K562 (cell line): Measurements from ENCODE around the gene ZBTB16. TPM values are rescaled to one million over a fixed set of nuclear protein-coding genes. Genes with fewer than 3 reads are reported as not detected.
A peak's percentile ranks its signal among the peaks of the same experiment; 100 is the strongest.

Experiments
- ARID2 ChIP-seq: fragments of 450-650 bp; IDR thresholded peaks from 2 replicates; pipeline ENCODE4 v1.6.1; 2017; ENCODE audit warnings: antibody characterized with exemption, mild to moderate bottlenecking
- CBX8 ChIP-seq: fragments of 200-600 bp; sonication (generic); IDR thresholded peaks from 2 replicates; pipeline ENCODE4 v1.6.1; 2012; ENCODE audit warnings: borderline replicate concordance, mixed run types, low read depth, mild to moderate bottlenecking, moderate library complexity, mixed read lengths, low read length, control low read depth, inconsistent platforms; ENCODE audit not compliant: poor library complexity, severe bottlenecking; ENCODE audit errors: extremely low read depth
- FOXA3 ChIP-seq, 2 experiments: fragments of 450-650 bp in 1 of 2; sonication (generic) in 1 of 2; formaldehyde crosslinking; IDR thresholded peaks in 1 of 2; conservative IDR thresholded peaks in 1 of 2; 2 replicates each; pipeline versions ENCODE4 v1.4.0 to v1.8.0; 2020 to 2022; ENCODE audit warnings: mild to moderate bottlenecking in 2 of 2, missing genetic modification reagents in 1 of 2
- HDAC6 ChIP-seq: IDR thresholded peaks from 2 replicates; pipeline ENCODE4 v1.6.1; 2012; ENCODE audit warnings: low read depth, mild to moderate bottlenecking, control low read depth, inconsistent platforms, low read length, moderate library complexity
- KAT8 ChIP-seq: fragments of 450-650 bp; IDR thresholded peaks from 2 replicates; pipeline ENCODE4 v1.6.1; 2016; ENCODE audit warnings: low read depth, mild to moderate bottlenecking
- NONO ChIP-seq, 2 experiments: fragments of 200-400 bp in 1 of 2; fragments of 450-650 bp in 1 of 2; formaldehyde crosslinking in 1 of 2; IDR thresholded peaks; 2 replicates each; pipeline ENCODE4 v1.6.1; 2017; ENCODE audit warnings: low read depth in 2 of 2, mild to moderate bottlenecking in 2 of 2, moderate library complexity in 2 of 2, low read length in 1 of 2
- SMAD4 ChIP-seq: fragments of 250-450 bp; sonication (Bioruptor Pico); conservative IDR thresholded peaks from 2 replicates; pipeline ENCODE4 v1.8.0; 2021; ENCODE audit warnings: inconsistent platforms, mild to moderate bottlenecking, moderate library complexity
- ZNF133 ChIP-seq: fragments of 250-450 bp; sonication (Bioruptor Pico); IDR thresholded peaks from 2 replicates; pipeline ENCODE4 v1.4.0; 2020; ENCODE audit warnings: mild to moderate bottlenecking
- ZNF175 ChIP-seq: fragments of 200-800 bp; sonication (Bioruptor generic); IDR thresholded peaks from 2 replicates; pipeline ENCODE4 v1.6.1; 2016; ENCODE audit warnings: low read depth, mild to moderate bottlenecking, missing genetic modification characterization, missing compliant biosample characterization
- ZNF444 ChIP-seq: fragments of 250-450 bp; sonication (Bioruptor Pico); IDR thresholded peaks from 2 replicates; pipeline ENCODE4 v1.4.0; 2020; ENCODE audit warnings: mild to moderate bottlenecking, moderate library complexity
- ZNF707 ChIP-seq: fragments of 250-450 bp; sonication (Bioruptor Pico); conservative IDR thresholded peaks from 2 replicates; pipeline ENCODE4 v1.8.0; 2022; ENCODE audit warnings: inconsistent platforms, mild to moderate bottlenecking, moderate library complexity
- polyA plus RNA-seq, 8 experiments: library from polyadenylated mRNA; depleted of rRNA in 4 of 8; stranded (reverse) in 5 of 8; unstranded in 3 of 8; fragments of >200 nt; fragmentation: Nextera tagmentation in 2 of 8; fragmentation: Illumina TruSeq in 1 of 8; extraction: Ambion mirVana in 2 of 8; extraction: Trizol in 1 of 8; gene quantifications; 2 replicates each; pipeline versions ENCODE4 v1.2.1 to v1.2.3, GENCODE V29; 2011 to 2014; ENCODE audit warnings: inconsistent platforms in 1 of 8, missing spikeins in 1 of 8
- total RNA-seq, 7 experiments: library from RNA; depleted of rRNA in 6 of 7; stranded (reverse); fragments of >200 nt in 6 of 7; fragmentation: Illumina TruSeq in 2 of 7; extraction: Trizol in 2 of 7; gene quantifications; 2 replicates each; pipeline versions ENCODE4 v1.2.1 to v1.2.3, GENCODE V29; 2011 to 2021; ENCODE audit warnings: low replicate concordance in 1 of 7
- TF ChIP-seq, protein P1 (sequence below): fragments of 450-650 bp; IDR thresholded peaks from 2 replicates; pipeline ENCODE4 v1.6.1; 2018; ENCODE audit not compliant: partially characterized antibody
- TF ChIP-seq, protein P2 (sequence below): fragments of 250-450 bp; sonication (Bioruptor Pico); IDR thresholded peaks from 2 replicates; pipeline ENCODE4 v1.4.0; 2020; ENCODE audit warnings: borderline replicate concordance
- TF ChIP-seq, protein P3 (sequence below): fragments of 450-650 bp; formaldehyde crosslinking; conservative IDR thresholded peaks from 2 replicates; pipeline ENCODE4 v1.4.0; 2022; ENCODE audit warnings: mild to moderate bottlenecking, missing genetic modification characterization
- TF ChIP-seq, protein P4 (sequence below): IDR thresholded peaks from 2 replicates; pipeline ENCODE4 v1.6.1; 2016; ENCODE audit warnings: missing genetic modification characterization, missing compliant biosample characterization
- TF ChIP-seq, protein P5 (sequence below): sonication (generic); formaldehyde crosslinking; IDR thresholded peaks from 2 replicates; pipeline ENCODE4 v1.5.0; 2020; ENCODE audit warnings: missing genetic modification reagents

Gene ZBTB16
- total and polyA plus RNA-seq, 9 of the 15 experiments (the other 6 are each of a cell fraction or from before 2014, with no cell fraction given): 0.06 to 0.40 (median 0.24) TPM; not detected in 4

DNA sequence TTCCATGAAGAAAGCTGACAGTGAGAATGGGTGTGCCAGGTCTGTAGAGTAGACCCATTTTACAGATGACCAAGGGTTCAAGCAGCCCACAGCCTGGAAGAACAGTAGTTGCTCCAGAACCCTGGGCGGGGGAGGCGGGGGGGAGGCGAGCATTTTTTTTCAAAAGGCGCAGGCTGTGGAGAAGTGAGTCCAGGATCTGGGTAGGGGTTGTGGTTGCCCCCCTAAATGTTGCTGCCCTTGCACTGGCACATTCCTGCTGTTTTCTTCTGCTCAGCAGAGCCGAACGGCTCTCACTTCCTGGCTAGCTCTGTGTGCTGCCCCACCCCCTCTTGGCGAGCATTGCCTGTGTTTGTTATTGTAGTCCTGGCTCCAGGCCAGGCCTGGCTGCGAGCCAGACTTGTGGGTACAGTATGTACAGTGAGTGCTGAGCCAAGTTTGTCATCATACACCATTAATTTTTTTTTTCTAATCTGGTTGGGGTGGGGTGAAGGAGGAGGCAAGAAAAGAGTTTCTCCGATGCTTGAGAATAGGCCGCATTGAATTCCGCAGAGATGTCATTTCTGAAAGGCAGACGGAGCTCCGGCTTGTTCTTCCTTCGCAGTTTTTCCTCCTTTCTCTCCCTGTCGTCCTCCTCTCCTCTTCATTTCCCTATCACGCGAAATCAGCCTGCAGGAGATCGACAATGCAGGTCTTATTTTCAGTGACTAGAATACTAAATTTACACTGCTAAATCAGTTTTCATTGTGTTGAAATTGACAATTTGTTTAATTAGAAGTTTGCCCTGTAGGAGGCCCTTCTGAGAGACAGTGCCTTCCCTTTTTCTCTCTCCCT, 100.5 kb downstream of the ZBTB16 start (continued):
- TF ChIP-seq, protein P1, sequence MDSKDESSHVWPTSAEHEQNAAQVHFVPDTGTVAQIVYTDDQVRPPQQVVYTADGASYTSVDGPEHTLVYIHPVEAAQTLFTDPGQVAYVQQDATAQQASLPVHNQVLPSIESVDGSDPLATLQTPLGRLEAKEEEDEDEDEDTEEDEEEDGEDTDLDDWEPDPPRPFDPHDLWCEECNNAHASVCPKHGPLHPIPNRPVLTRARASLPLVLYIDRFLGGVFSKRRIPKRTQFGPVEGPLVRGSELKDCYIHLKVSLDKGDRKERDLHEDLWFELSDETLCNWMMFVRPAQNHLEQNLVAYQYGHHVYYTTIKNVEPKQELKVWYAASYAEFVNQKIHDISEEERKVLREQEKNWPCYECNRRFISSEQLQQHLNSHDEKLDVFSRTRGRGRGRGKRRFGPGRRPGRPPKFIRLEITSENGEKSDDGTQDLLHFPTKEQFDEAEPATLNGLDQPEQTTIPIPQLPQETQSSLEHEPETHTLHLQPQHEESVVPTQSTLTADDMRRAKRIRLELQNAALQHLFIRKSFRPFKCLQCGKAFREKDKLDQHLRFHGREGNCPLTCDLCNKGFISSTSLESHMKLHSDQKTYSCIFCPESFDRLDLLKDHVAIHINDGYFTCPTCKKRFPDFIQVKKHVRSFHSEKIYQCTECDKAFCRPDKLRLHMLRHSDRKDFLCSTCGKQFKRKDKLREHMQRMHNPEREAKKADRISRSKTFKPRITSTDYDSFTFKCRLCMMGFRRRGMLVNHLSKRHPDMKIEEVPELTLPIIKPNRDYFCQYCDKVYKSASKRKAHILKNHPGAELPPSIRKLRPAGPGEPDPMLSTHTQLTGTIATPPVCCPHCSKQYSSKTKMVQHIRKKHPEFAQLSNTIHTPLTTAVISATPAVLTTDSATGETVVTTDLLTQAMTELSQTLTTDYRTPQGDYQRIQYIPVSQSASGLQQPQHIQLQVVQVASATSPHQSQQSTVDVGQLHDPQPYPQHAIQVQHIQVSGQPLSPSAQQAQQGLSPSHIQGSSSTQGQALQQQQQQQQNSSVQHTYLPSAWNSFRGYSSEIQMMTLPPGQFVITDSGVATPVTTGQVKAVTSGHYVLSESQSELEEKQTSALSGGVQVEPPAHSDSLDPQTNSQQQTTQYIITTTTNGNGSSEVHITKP: no peak
- TF ChIP-seq, protein P2, sequence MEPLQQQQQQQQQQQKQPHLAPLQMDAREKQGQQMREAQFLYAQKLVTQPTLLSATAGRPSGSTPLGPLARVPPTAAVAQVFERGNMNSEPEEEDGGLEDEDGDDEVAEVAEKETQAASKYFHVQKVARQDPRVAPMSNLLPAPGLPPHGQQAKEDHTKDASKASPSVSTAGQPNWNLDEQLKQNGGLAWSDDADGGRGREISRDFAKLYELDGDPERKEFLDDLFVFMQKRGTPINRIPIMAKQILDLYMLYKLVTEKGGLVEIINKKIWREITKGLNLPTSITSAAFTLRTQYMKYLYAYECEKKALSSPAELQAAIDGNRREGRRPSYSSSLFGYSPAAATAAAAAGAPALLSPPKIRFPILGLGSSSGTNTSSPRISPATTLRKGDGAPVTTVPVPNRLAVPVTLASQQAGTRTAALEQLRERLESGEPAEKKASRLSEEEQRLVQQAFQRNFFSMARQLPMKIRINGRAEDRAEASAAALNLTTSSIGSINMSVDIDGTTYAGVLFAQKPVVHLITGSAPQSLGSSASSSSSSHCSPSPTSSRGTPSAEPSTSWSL (CRISPR knock-in tag): no peak
- TF ChIP-seq ZNF707 (CRISPR knock-in tag) (no peak), NONO (IDR thresholded peaks at IDR 0.05; ENCODE audit: low read depth in 2 of 2, low read length in 1 of 2) (0 out of 4 replicates have a peak, but pooled peaks of 1 of the 2 experiments have one; percentile 5), KAT8 (no peak), CBX8 (no peak), ZNF133 (CRISPR knock-in tag) (no peak), ZNF175 (CRISPR knock-in tag) (no peak; the same call in 1 of the 2 replicates), ZNF444 (no peak), ARID2 (no peak), FOXA3 (CRISPR knock-in tag; conservative IDR thresholded peaks at IDR 0.05 in 1 of 2, IDR thresholded peaks at IDR 0.05 in 1 of 2) (peak; percentile 82 to 88; a peak in 3 of 4 replicates), SMAD4 (peak; percentile 77), HDAC6 (no peak)
- TF ChIP-seq, protein P3, sequence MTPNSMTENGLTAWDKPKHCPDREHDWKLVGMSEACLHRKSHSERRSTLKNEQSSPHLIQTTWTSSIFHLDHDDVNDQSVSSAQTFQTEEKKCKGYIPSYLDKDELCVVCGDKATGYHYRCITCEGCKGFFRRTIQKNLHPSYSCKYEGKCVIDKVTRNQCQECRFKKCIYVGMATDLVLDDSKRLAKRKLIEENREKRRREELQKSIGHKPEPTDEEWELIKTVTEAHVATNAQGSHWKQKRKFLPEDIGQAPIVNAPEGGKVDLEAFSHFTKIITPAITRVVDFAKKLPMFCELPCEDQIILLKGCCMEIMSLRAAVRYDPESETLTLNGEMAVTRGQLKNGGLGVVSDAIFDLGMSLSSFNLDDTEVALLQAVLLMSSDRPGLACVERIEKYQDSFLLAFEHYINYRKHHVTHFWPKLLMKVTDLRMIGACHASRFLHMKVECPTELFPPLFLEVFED (CRISPR knock-in tag): no peak
- TF ChIP-seq, protein P4, sequence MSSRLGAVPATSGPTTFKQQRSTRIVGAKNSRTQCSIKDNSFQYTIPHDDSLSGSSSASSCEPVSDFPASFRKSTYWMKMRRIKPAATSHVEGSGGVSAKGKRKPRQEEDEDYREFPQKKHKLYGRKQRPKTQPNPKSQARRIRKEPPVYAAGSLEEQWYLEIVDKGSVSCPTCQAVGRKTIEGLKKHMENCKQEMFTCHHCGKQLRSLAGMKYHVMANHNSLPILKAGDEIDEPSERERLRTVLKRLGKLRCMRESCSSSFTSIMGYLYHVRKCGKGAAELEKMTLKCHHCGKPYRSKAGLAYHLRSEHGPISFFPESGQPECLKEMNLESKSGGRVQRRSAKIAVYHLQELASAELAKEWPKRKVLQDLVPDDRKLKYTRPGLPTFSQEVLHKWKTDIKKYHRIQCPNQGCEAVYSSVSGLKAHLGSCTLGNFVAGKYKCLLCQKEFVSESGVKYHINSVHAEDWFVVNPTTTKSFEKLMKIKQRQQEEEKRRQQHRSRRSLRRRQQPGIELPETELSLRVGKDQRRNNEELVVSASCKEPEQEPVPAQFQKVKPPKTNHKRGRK (tag): no peak
- TF ChIP-seq, protein P5, sequence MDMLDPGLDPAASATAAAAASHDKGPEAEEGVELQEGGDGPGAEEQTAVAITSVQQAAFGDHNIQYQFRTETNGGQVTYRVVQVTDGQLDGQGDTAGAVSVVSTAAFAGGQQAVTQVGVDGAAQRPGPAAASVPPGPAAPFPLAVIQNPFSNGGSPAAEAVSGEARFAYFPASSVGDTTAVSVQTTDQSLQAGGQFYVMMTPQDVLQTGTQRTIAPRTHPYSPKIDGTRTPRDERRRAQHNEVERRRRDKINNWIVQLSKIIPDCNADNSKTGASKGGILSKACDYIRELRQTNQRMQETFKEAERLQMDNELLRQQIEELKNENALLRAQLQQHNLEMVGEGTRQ (CRISPR knock-in tag): no peak
